GM12891 (cell line): ENCODE data around the gene MS4A15.

ENCODE experiments used
- POLR2A ChIP-seq: IDR thresholded peaks from 2 replicates; pipeline ENCODE4 v1.6.1; 2011; ENCODE audit warnings: low read depth, low read length, control low read depth
- POLR2AphosphoS5 ChIP-seq: IDR thresholded peaks from 2 replicates; pipeline ENCODE4 v1.6.1; 2011; ENCODE audit warnings: low read depth, low read length, control low read depth
- TAF1 ChIP-seq: IDR thresholded peaks from 2 replicates; pipeline ENCODE4 v1.6.1; 2011; ENCODE audit warnings: low read depth, low read length, control low read depth

- TF ChIP-seq POLR2A = no peak
- TF ChIP-seq POLR2AphosphoS5 = no peak
- TF ChIP-seq TAF1 = no peak
Measured at GRCh38 chr11:60731586-60731985, 25.1 kb upstream of the MS4A15 start.
